K562 treated with DMSO at 1 percent for 24 hours (cell line): ENCODE data around the gene KRTAP13-4. TPM values are rescaled to one million over a fixed set of nuclear protein-coding genes. Genes with fewer than 3 reads are reported as not detected.

ENCODE experiments used
- total RNA-seq: library from RNA; unstranded; fragments of 300-600 nt; gene quantifications from 2 replicates; pipeline ENCODE4 v1.2.3, GENCODE V29; 2022; ENCODE audit warnings: low read depth; ENCODE audit not compliant: insufficient read depth

Gene KRTAP13-4, protein sequence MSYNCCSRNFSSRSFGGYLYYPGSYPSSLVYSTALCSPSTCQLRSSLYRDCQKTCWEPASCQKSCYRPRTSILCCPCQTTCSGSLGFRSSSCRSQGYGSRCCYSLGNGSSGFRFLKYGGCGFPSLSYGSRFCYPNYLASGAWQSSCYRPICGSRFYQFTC
- total RNA-seq: not detected in 2 replicates

GRCh38 chr21:30430170-30430655 lies at the start of gene KRTAP13-4:
KRTAP13-4 (plus strand) TSS chr21:30430220; CDS start chr21:30430276, 56 bp downstream.

GRCh38 chr21:30395731-30396130 lies 34.3 kb upstream of the KRTAP13-4 start, which contains the start of gene KRTAP13-1:
KRTAP13-1 (plus strand) TSS chr21:30396031; CDS start chr21:30396087, 56 bp downstream.

GRCh38 chr21:30425826-30426225 lies 4.2 kb upstream of the KRTAP13-4 start, which contains the start of gene KRTAP13-3:
KRTAP13-3 (minus strand) TSS chr21:30425926; CDS start chr21:30425912, 14 bp downstream.

GRCh38 chr21:30439975-30440374 lies 10.0 kb downstream of the KRTAP13-4 start, which contains the start of gene KRTAP15-1:
KRTAP15-1 (plus strand) TSS chr21:30440275; CDS start chr21:30440328, 53 bp downstream.

DNA sequence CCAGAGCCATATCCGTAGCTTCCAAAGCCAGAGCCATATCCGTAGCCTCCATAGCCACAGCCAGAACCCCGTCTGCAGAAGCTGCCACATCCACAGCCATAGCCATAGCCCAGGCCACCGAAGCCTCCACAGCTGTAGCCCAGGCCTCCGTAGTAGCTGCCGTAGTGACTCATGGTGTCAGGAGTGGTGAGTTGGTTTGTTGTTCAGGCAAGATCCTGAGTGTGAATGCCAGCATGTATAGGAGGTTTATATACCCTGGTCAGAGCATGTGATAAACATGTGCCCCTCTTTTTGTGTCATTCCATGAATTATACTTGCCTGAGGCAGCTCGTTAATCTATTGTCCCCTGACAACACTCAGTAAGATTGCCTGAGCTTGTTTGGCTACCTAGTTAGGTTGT lies 50.1 kb downstream of the KRTAP13-4 start, which contains the start of gene KRTAP19-1:
TSS of gene KRTAP19-1 (minus strand) at position 223 of the 400 bp plus-strand sequence. CDS start at position 173, 50 bp downstream.

Other genes starting within 250 kb of the KRTAP13-4 start
- gene CLDN8, start 214.1 kb upstream of the KRTAP13-4 start, total RNA-seq: not detected in 2 replicates
- not detected in 2 replicates for gene KRTAP24-1, start 147.3 kb upstream of the KRTAP13-4 start, total RNA-seq
- gene KRTAP25-1, start 140.7 kb upstream of the KRTAP13-4 start, total RNA-seq: not detected in 2 replicates
- not detected in 2 replicates for gene KRTAP26-1, start 109.9 kb upstream of the KRTAP13-4 start, total RNA-seq
- not detected in 2 replicates for gene KRTAP27-1, start 92.5 kb upstream of the KRTAP13-4 start, total RNA-seq
- not detected in 2 replicates for gene KRTAP23-1, start 81.6 kb upstream of the KRTAP13-4 start, total RNA-seq
- gene KRTAP13-2, start 57.9 kb upstream of the KRTAP13-4 start, total RNA-seq: not detected in 2 replicates
- not detected in 2 replicates for gene KRTAP13-1, start 34.2 kb upstream of the KRTAP13-4 start, total RNA-seq
- gene KRTAP13-3, start 4.3 kb upstream of the KRTAP13-4 start, total RNA-seq: not detected in 2 replicates
- gene KRTAP15-1, start 10.1 kb downstream of the KRTAP13-4 start, total RNA-seq: not detected in 2 replicates
- not detected in 2 replicates for gene KRTAP19-1, start 50.1 kb downstream of the KRTAP13-4 start, total RNA-seq
- gene KRTAP19-2, start 57.2 kb downstream of the KRTAP13-4 start, total RNA-seq: not detected in 2 replicates
- gene KRTAP19-3, start 61.8 kb downstream of the KRTAP13-4 start, total RNA-seq: not detected in 2 replicates
- gene KRTAP19-4, start 66.9 kb downstream of the KRTAP13-4 start, total RNA-seq: not detected in 2 replicates
- not detected in 2 replicates for gene KRTAP19-5, start 71.9 kb downstream of the KRTAP13-4 start, total RNA-seq
- not detected in 2 replicates for gene KRTAP19-6, start 111.6 kb downstream of the KRTAP13-4 start, total RNA-seq
- not detected in 2 replicates for gene KRTAP19-7, start 131.1 kb downstream of the KRTAP13-4 start, total RNA-seq
- gene KRTAP22-2, start 160.2 kb downstream of the KRTAP13-4 start, total RNA-seq: not detected in 2 replicates
- gene KRTAP6-3, start 162.2 kb downstream of the KRTAP13-4 start, total RNA-seq: not detected in 2 replicates
- gene KRTAP6-2, start 168.7 kb downstream of the KRTAP13-4 start, total RNA-seq: not detected in 2 replicates
- not detected in 2 replicates for gene KRTAP22-1, start 170.9 kb downstream of the KRTAP13-4 start, total RNA-seq
- not detected in 2 replicates for gene KRTAP6-1, start 183.7 kb downstream of the KRTAP13-4 start, total RNA-seq
- gene KRTAP20-1, start 186.2 kb downstream of the KRTAP13-4 start, total RNA-seq: not detected in 2 replicates
- gene KRTAP20-4, start 190.4 kb downstream of the KRTAP13-4 start, total RNA-seq: not detected in 2 replicates
- not detected in 2 replicates for gene KRTAP20-2, start 205.0 kb downstream of the KRTAP13-4 start, total RNA-seq
- gene KRTAP20-3, start 212.6 kb downstream of the KRTAP13-4 start, total RNA-seq: not detected in 2 replicates